H9 (cell line): Measurements from ENCODE around the gene FTO. TPM values are rescaled to one million over a fixed set of nuclear protein-coding genes. Genes with fewer than 3 reads are reported as not detected.

Experiments
- DNase-seq: peaks from one replicate; pipeline ENCODE4 v3.0.0-alpha.2; 2017
- H2AFZ ChIP-seq: one replicate; pipeline ENCODE4 v1.6.1; 2013; ENCODE audit warnings: mild to moderate bottlenecking, low read length, control low read depth, moderate library complexity
- H2AK5ac ChIP-seq: 2 replicates; pipeline ENCODE4 v1.6.1; 2013; ENCODE audit warnings: low read length, control low read depth, mixed read lengths; ENCODE audit not compliant: insufficient read length
- H2BK120ac ChIP-seq: one replicate; pipeline ENCODE4 v1.6.1; 2013; ENCODE audit warnings: low read depth, mild to moderate bottlenecking, low read length, control low read depth, inconsistent platforms; ENCODE audit not compliant: poor library complexity, severe bottlenecking
- H2BK12ac ChIP-seq: 2 replicates; pipeline ENCODE4 v1.6.1; 2013; ENCODE audit warnings: low read length, control low read depth, mixed read lengths, low read depth; ENCODE audit not compliant: insufficient read length
- H2BK15ac ChIP-seq: 2 replicates; pipeline ENCODE4 v1.6.1; 2013; ENCODE audit warnings: low read depth, low read length, control low read depth
- H2BK20ac ChIP-seq: one replicate; pipeline ENCODE4 v1.6.1; 2013; ENCODE audit warnings: low read depth, mild to moderate bottlenecking, low read length, control low read depth, inconsistent platforms; ENCODE audit not compliant: poor library complexity, severe bottlenecking
- H2BK5ac ChIP-seq: 2 replicates; pipeline ENCODE4 v1.6.1; 2013; ENCODE audit warnings: low read length, control low read depth, mixed read lengths; ENCODE audit not compliant: insufficient read length
- H3K14ac ChIP-seq: 2 replicates; pipeline ENCODE4 v1.6.1; 2013; ENCODE audit warnings: low read length, control low read depth; ENCODE audit not compliant: insufficient read depth
- H3K18ac ChIP-seq: 2 replicates; pipeline ENCODE4 v1.6.1; 2013; ENCODE audit warnings: low read depth, mild to moderate bottlenecking, mixed read lengths, low read length, control low read depth; ENCODE audit not compliant: insufficient read length
- H3K23ac ChIP-seq: 2 replicates; pipeline ENCODE4 v1.6.1; 2013; ENCODE audit warnings: low read length, control low read depth, mixed read lengths, low read depth; ENCODE audit not compliant: insufficient read length
- H3K23me2 ChIP-seq: 2 replicates; pipeline ENCODE4 v1.6.1; 2013; ENCODE audit warnings: low read depth, mild to moderate bottlenecking, mixed read lengths, low read length, control low read depth; ENCODE audit not compliant: insufficient read length, poor library complexity, severe bottlenecking
- H3K27ac ChIP-seq: 2 replicates; pipeline ENCODE4 v1.5.1; 2013; ENCODE audit warnings: low read length, control low read depth, mixed read lengths, low read depth; ENCODE audit not compliant: insufficient read length
- H3K27me3 ChIP-seq: 2 replicates; pipeline ENCODE4 v1.6.1; 2013; ENCODE audit warnings: low read length, control low read depth, inconsistent platforms; ENCODE audit not compliant: insufficient read depth
- H3K4ac ChIP-seq: 2 replicates; pipeline ENCODE4 v1.6.1; 2013; ENCODE audit warnings: low read depth, mild to moderate bottlenecking, control low read depth, inconsistent platforms, low read length, moderate library complexity
- H3K4me1 ChIP-seq: 2 replicates; pipeline ENCODE4 v1.6.1; 2013; ENCODE audit warnings: low read length, control low read depth, inconsistent platforms; ENCODE audit not compliant: insufficient read depth
- H3K4me2 ChIP-seq: 2 replicates; pipeline ENCODE4 v1.6.1; 2013; ENCODE audit warnings: low read length, control low read depth, mixed read lengths; ENCODE audit not compliant: insufficient read length, insufficient read depth
- H3K56ac ChIP-seq: 2 replicates; pipeline ENCODE4 v1.6.1; 2013; ENCODE audit warnings: low read depth, mild to moderate bottlenecking, mixed read lengths, low read length, control low read depth; ENCODE audit not compliant: insufficient read length
- H3K79me1 ChIP-seq: 2 replicates; pipeline ENCODE4 v1.6.1; 2013; ENCODE audit warnings: low read depth, mild to moderate bottlenecking, moderate library complexity, low read length, control low read depth, inconsistent platforms; ENCODE audit not compliant: insufficient read depth, poor library complexity, severe bottlenecking
- H3K79me2 ChIP-seq: 2 replicates; pipeline ENCODE4 v1.6.1; 2013; ENCODE audit warnings: low read length, control low read depth, inconsistent platforms; ENCODE audit not compliant: insufficient read depth
- H3K9ac ChIP-seq: 2 replicates; pipeline ENCODE4 v1.6.1; 2013; ENCODE audit warnings: low read length, control low read depth, mixed read lengths; ENCODE audit not compliant: insufficient read length; ENCODE audit errors: extremely low read depth
- H3K9me3 ChIP-seq: one replicate; pipeline ENCODE4 v1.6.1; 2013; ENCODE audit warnings: low read depth, low read length, inconsistent platforms; ENCODE audit not compliant: control insufficient read depth
- H3T11ph ChIP-seq: one replicate; pipeline ENCODE4 v1.6.1; 2013; ENCODE audit warnings: mild to moderate bottlenecking, low read length, control low read depth, inconsistent platforms
- H4K20me1 ChIP-seq: one replicate; pipeline ENCODE4 v1.6.1; 2013; ENCODE audit not compliant: control insufficient read depth, insufficient read length, insufficient read depth
- H4K5ac ChIP-seq: 2 replicates; pipeline ENCODE4 v1.6.1; 2013; ENCODE audit warnings: low read depth, mild to moderate bottlenecking, mixed read lengths, low read length, control low read depth; ENCODE audit not compliant: insufficient read length
- H4K8ac ChIP-seq: replicated peaks from 2 replicates; pipeline ENCODE4 v1.6.1; 2013; ENCODE audit warnings: low read length, control low read depth, mixed read lengths, low read depth; ENCODE audit not compliant: insufficient read length
- H4K91ac ChIP-seq: 2 replicates; pipeline ENCODE4 v1.6.1; 2013; ENCODE audit warnings: low read depth, mild to moderate bottlenecking, moderate library complexity, mixed read lengths, low read length, control low read depth; ENCODE audit not compliant: insufficient read length
- H3K27ac Mint-ChIP-seq, 3 experiments: 2 replicates in 2 of 3; 3 replicates in 1 of 3; pipeline ENCODE4 v1.8.0; 2020 to 2021; ENCODE audit warnings: mixed read lengths in 3 of 3, mild to moderate bottlenecking in 1 of 3, moderate library complexity in 1 of 3
- H3K27me3 Mint-ChIP-seq: 2 replicates; pipeline ENCODE4 v1.8.0; 2021; ENCODE audit warnings: low read depth, mild to moderate bottlenecking, moderate library complexity, mixed read lengths
- H3K36me3 Mint-ChIP-seq, 3 experiments: 2 replicates in 2 of 3; 3 replicates in 1 of 3; pipeline ENCODE4 v1.8.0; 2020 to 2021; ENCODE audit warnings: low read depth in 3 of 3, mixed read lengths in 3 of 3; ENCODE audit not compliant: insufficient read depth in 1 of 3
- H3K4me1 Mint-ChIP-seq, 2 experiments: 2 replicates each; pipeline ENCODE4 v1.8.0; 2020; ENCODE audit warnings: mixed read lengths in 2 of 2
- H3K4me3 Mint-ChIP-seq, 2 experiments: 2 replicates in 1 of 2; 3 replicates in 1 of 2; pipeline ENCODE4 v1.8.0; 2020 to 2021; ENCODE audit warnings: mild to moderate bottlenecking in 2 of 2, mixed read lengths in 2 of 2, moderate library complexity in 1 of 2
- H3K9me3 Mint-ChIP-seq, 2 experiments: 2 replicates in 1 of 2; 3 replicates in 1 of 2; pipeline ENCODE4 v1.8.0; 2020; ENCODE audit warnings: mild to moderate bottlenecking in 2 of 2, mixed read lengths in 2 of 2, moderate library complexity in 1 of 2
- CTCF ChIP-seq: fragments of 200-600 bp; sonication (generic); conservative IDR thresholded peaks from 3 replicates; pipeline ENCODE4 v1.8.0; 2021; ENCODE audit warnings: antibody characterized with exemption, mild to moderate bottlenecking
- WGBS: extraction: QIAGEN DNeasy Blood & Tissue Kit; methylation state at CpG from one replicate; pipeline ENCODE4 v1.1.7; 2013; ENCODE audit warnings: missing lambda C conversion rate, low lambda C conversion rate, mixed read lengths; ENCODE audit not compliant: insufficient read length; ENCODE audit errors: extremely low coverage; 5-methylcytosine and 5-hydroxymethylcytosine counted together
- total RNA-seq: library from RNA; stranded (reverse); gene quantifications from 2 replicates; pipeline ENCODE4 v1.2.1, GENCODE V29; 2021

FTO gene
- total RNA-seq, 1 experiment from 2014 or later, result 67.9 TPM

- Histone ChIP-seq H3K9me3 (no peaks in the 10 kb centered on the region), H3K4ac (no peak overlapping the region), H3K23ac (no peak overlapping the region), H2AFZ (no peak overlapping the region), H2AK5ac (no peak overlapping the region), H3K14ac (no peak overlapping the region), H3K18ac (no peak overlapping the region), H3K4me1 (no peaks in the 10 kb centered on the region), H4K91ac (no peak overlapping the region), H3K27me3 (no peaks in the 10 kb centered on the region), H4K8ac (no peak overlapping the region), H2BK120ac (no peak overlapping the region), H3K23me2 (no peaks in the 10 kb centered on the region), H3K79me2 (no peaks in the 10 kb centered on the region), H2BK20ac (no peak overlapping the region), H2BK12ac (no peak overlapping the region), H4K5ac (no peak overlapping the region), H3K4me2 (no peak overlapping the region), H4K20me1 (no peaks in the 10 kb centered on the region), H2BK15ac (no peak overlapping the region), H3K9ac (no peak overlapping the region), H3T11ph (no peak overlapping the region), H3K56ac (no peak overlapping the region), H2BK5ac (no peak overlapping the region), H3K79me1 (no peaks in the 10 kb centered on the region), H3K27ac (no peak overlapping the region)
- Mint-ChIP-seq H3K4me1 (0 out of 4 replicates have a peak, but pooled peaks cover 0 to under 1% of the 10 kb centered on the region in 2 experiments), H3K27me3 (no peaks in the 10 kb centered on the region), H3K9me3 (no peaks in the 10 kb centered on the region), H3K4me3 (no peak overlapping the region), H3K27ac (no peak overlapping the region), H3K36me3 (peaks cover 0 to 7% (median 5%) of the 10 kb centered on the region in 3 experiments; a peak in 4 of 7 replicates)
- TF ChIP-seq CTCF, result no peak
- DNase-seq, result no peak
- no CpG with 5 or more reads among the region's 5 CpGs for WGBS
Observed at GRCh38 chr16:53816211-53816836, 112.4 kb downstream of the FTO start.
